H9 (cell line): ENCODE measurements around the gene SAMD14. TPM values are rescaled to one million over a fixed set of nuclear protein-coding genes. Genes with fewer than 3 reads are reported as not detected.
A peak's percentile ranks its signal among the peaks of the same experiment; 100 is the strongest.

Source experiments
- DNase-seq: peaks from one replicate; pipeline ENCODE4 v3.0.0-alpha.2; 2017
- H2AFZ ChIP-seq: one replicate; pipeline ENCODE4 v1.6.1; 2013; ENCODE audit warnings: mild to moderate bottlenecking, low read length, control low read depth, moderate library complexity
- H2AK5ac ChIP-seq: 2 replicates; pipeline ENCODE4 v1.6.1; 2013; ENCODE audit warnings: low read length, control low read depth, mixed read lengths; ENCODE audit not compliant: insufficient read length
- H2BK120ac ChIP-seq: one replicate; pipeline ENCODE4 v1.6.1; 2013; ENCODE audit warnings: low read depth, mild to moderate bottlenecking, low read length, control low read depth, inconsistent platforms; ENCODE audit not compliant: poor library complexity, severe bottlenecking
- H2BK12ac ChIP-seq: 2 replicates; pipeline ENCODE4 v1.6.1; 2013; ENCODE audit warnings: low read length, control low read depth, mixed read lengths, low read depth; ENCODE audit not compliant: insufficient read length
- H2BK15ac ChIP-seq: 2 replicates; pipeline ENCODE4 v1.6.1; 2013; ENCODE audit warnings: low read depth, low read length, control low read depth
- H2BK20ac ChIP-seq: one replicate; pipeline ENCODE4 v1.6.1; 2013; ENCODE audit warnings: low read depth, mild to moderate bottlenecking, low read length, control low read depth, inconsistent platforms; ENCODE audit not compliant: poor library complexity, severe bottlenecking
- H2BK5ac ChIP-seq: 2 replicates; pipeline ENCODE4 v1.6.1; 2013; ENCODE audit warnings: low read length, control low read depth, mixed read lengths; ENCODE audit not compliant: insufficient read length
- H3K14ac ChIP-seq: 2 replicates; pipeline ENCODE4 v1.6.1; 2013; ENCODE audit warnings: low read length, control low read depth; ENCODE audit not compliant: insufficient read depth
- H3K18ac ChIP-seq: 2 replicates; pipeline ENCODE4 v1.6.1; 2013; ENCODE audit warnings: low read depth, mild to moderate bottlenecking, mixed read lengths, low read length, control low read depth; ENCODE audit not compliant: insufficient read length
- H3K23ac ChIP-seq: 2 replicates; pipeline ENCODE4 v1.6.1; 2013; ENCODE audit warnings: low read length, control low read depth, mixed read lengths, low read depth; ENCODE audit not compliant: insufficient read length
- H3K23me2 ChIP-seq: 2 replicates; pipeline ENCODE4 v1.6.1; 2013; ENCODE audit warnings: low read depth, mild to moderate bottlenecking, mixed read lengths, low read length, control low read depth; ENCODE audit not compliant: insufficient read length, poor library complexity, severe bottlenecking
- H3K27ac ChIP-seq: 2 replicates; pipeline ENCODE4 v1.5.1; 2013; ENCODE audit warnings: low read length, control low read depth, mixed read lengths, low read depth; ENCODE audit not compliant: insufficient read length
- H3K27me3 ChIP-seq: 2 replicates; pipeline ENCODE4 v1.6.1; 2013; ENCODE audit warnings: low read length, control low read depth, inconsistent platforms; ENCODE audit not compliant: insufficient read depth
- H3K4ac ChIP-seq: 2 replicates; pipeline ENCODE4 v1.6.1; 2013; ENCODE audit warnings: low read depth, mild to moderate bottlenecking, control low read depth, inconsistent platforms, low read length, moderate library complexity
- H3K4me1 ChIP-seq: 2 replicates; pipeline ENCODE4 v1.6.1; 2013; ENCODE audit warnings: low read length, control low read depth, inconsistent platforms; ENCODE audit not compliant: insufficient read depth
- H3K4me2 ChIP-seq: 2 replicates; pipeline ENCODE4 v1.6.1; 2013; ENCODE audit warnings: low read length, control low read depth, mixed read lengths; ENCODE audit not compliant: insufficient read length, insufficient read depth
- H3K56ac ChIP-seq: 2 replicates; pipeline ENCODE4 v1.6.1; 2013; ENCODE audit warnings: low read depth, mild to moderate bottlenecking, mixed read lengths, low read length, control low read depth; ENCODE audit not compliant: insufficient read length
- H3K79me1 ChIP-seq: 2 replicates; pipeline ENCODE4 v1.6.1; 2013; ENCODE audit warnings: low read depth, mild to moderate bottlenecking, moderate library complexity, low read length, control low read depth, inconsistent platforms; ENCODE audit not compliant: insufficient read depth, poor library complexity, severe bottlenecking
- H3K79me2 ChIP-seq: 2 replicates; pipeline ENCODE4 v1.6.1; 2013; ENCODE audit warnings: low read length, control low read depth, inconsistent platforms; ENCODE audit not compliant: insufficient read depth
- H3K9ac ChIP-seq: 2 replicates; pipeline ENCODE4 v1.6.1; 2013; ENCODE audit warnings: low read length, control low read depth, mixed read lengths; ENCODE audit not compliant: insufficient read length; ENCODE audit errors: extremely low read depth
- H3K9me3 ChIP-seq: one replicate; pipeline ENCODE4 v1.6.1; 2013; ENCODE audit warnings: low read depth, low read length, inconsistent platforms; ENCODE audit not compliant: control insufficient read depth
- H3T11ph ChIP-seq: one replicate; pipeline ENCODE4 v1.6.1; 2013; ENCODE audit warnings: mild to moderate bottlenecking, low read length, control low read depth, inconsistent platforms
- H4K20me1 ChIP-seq: one replicate; pipeline ENCODE4 v1.6.1; 2013; ENCODE audit not compliant: control insufficient read depth, insufficient read length, insufficient read depth
- H4K5ac ChIP-seq: 2 replicates; pipeline ENCODE4 v1.6.1; 2013; ENCODE audit warnings: low read depth, mild to moderate bottlenecking, mixed read lengths, low read length, control low read depth; ENCODE audit not compliant: insufficient read length
- H4K8ac ChIP-seq: replicated peaks from 2 replicates; pipeline ENCODE4 v1.6.1; 2013; ENCODE audit warnings: low read length, control low read depth, mixed read lengths, low read depth; ENCODE audit not compliant: insufficient read length
- H4K91ac ChIP-seq: 2 replicates; pipeline ENCODE4 v1.6.1; 2013; ENCODE audit warnings: low read depth, mild to moderate bottlenecking, moderate library complexity, mixed read lengths, low read length, control low read depth; ENCODE audit not compliant: insufficient read length
- H3K27ac Mint-ChIP-seq, 3 experiments: 2 replicates in 2 of 3; 3 replicates in 1 of 3; pipeline ENCODE4 v1.8.0; 2020 to 2021; ENCODE audit warnings: mixed read lengths in 3 of 3, mild to moderate bottlenecking in 1 of 3, moderate library complexity in 1 of 3
- H3K27me3 Mint-ChIP-seq: 2 replicates; pipeline ENCODE4 v1.8.0; 2021; ENCODE audit warnings: low read depth, mild to moderate bottlenecking, moderate library complexity, mixed read lengths
- H3K36me3 Mint-ChIP-seq, 3 experiments: 2 replicates in 2 of 3; 3 replicates in 1 of 3; pipeline ENCODE4 v1.8.0; 2020 to 2021; ENCODE audit warnings: low read depth in 3 of 3, mixed read lengths in 3 of 3; ENCODE audit not compliant: insufficient read depth in 1 of 3
- H3K4me1 Mint-ChIP-seq, 2 experiments: 2 replicates each; pipeline ENCODE4 v1.8.0; 2020; ENCODE audit warnings: mixed read lengths in 2 of 2
- H3K4me3 Mint-ChIP-seq, 2 experiments: 2 replicates in 1 of 2; 3 replicates in 1 of 2; pipeline ENCODE4 v1.8.0; 2020 to 2021; ENCODE audit warnings: mild to moderate bottlenecking in 2 of 2, mixed read lengths in 2 of 2, moderate library complexity in 1 of 2
- H3K9me3 Mint-ChIP-seq, 2 experiments: 2 replicates in 1 of 2; 3 replicates in 1 of 2; pipeline ENCODE4 v1.8.0; 2020; ENCODE audit warnings: mild to moderate bottlenecking in 2 of 2, mixed read lengths in 2 of 2, moderate library complexity in 1 of 2
- WGBS: extraction: QIAGEN DNeasy Blood & Tissue Kit; methylation state at CpG from one replicate; pipeline ENCODE4 v1.1.7; 2013; ENCODE audit warnings: missing lambda C conversion rate, low lambda C conversion rate, mixed read lengths; ENCODE audit not compliant: insufficient read length; ENCODE audit errors: extremely low coverage; 5-methylcytosine and 5-hydroxymethylcytosine counted together
- total RNA-seq: library from RNA; stranded (reverse); gene quantifications from 2 replicates; pipeline ENCODE4 v1.2.1, GENCODE V29; 2021
- TF ChIP-seq, protein P1 (sequence below): fragments of 200-600 bp; sonication (generic); conservative IDR thresholded peaks from 3 replicates; pipeline ENCODE4 v1.8.0; 2021; ENCODE audit warnings: antibody characterized with exemption, mild to moderate bottlenecking

SAMD14 gene
- total RNA-seq, 1 experiment from 2014 or later = 5.9 TPM

DNA sequence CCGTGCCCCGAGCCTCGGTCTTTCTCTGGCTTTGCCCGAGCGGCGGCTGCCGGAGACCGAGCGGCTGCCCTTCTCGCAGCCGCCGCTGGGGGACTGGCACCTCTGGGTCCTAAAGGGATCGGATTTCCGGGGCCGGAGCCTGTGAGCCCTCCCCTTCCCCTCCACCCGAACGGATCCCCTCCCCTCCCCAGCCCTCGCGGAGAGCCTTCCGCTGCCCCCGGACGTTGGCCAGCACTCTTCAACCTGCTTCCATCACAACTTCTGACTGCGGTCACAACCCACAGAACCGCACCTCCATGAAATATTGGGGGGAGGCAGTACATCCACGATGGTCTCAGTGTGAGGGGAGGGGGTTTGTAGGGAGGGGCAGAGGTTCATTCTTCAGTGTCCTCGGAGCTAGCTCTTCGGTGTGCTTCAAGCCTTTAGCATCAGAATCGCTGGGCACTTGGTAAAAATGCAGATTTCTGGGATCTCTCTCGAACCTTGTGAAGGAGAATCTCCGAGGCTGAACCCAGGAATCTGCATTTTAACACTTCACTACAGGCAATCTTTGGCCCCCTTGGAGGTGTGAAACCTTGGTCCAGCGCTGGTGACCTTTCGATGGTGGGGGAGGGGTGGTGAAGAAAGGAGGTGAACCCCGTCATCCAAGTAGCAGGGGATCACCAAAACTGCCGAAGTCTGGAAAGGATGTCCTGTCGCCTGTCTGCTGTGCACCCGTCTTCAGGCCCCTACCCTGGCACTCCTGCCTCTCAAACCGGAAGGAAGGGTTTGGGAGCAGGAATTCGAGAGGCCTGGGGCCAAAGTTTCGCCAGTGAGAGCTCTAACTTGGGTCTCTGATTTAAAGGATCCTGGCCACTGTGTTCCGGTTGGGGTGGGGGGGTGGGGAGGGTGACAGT is 21.3 kb upstream of the SAMD14 start:
- H3K27ac Mint-ChIP-seq = peak overlapping the region in 2 of 3 experiments; percentile 75 to 80; a peak in 3 of 7 replicates
- no peaks in the 10 kb centered on the region; the same call in 1 of the 2 replicates for H3K27me3 ChIP-seq
- H3K14ac ChIP-seq = no peak overlapping the region
- no peak overlapping the region for H2BK15ac ChIP-seq
- H2AK5ac ChIP-seq = no peak overlapping the region
- no peak overlapping the region for H2BK12ac ChIP-seq
- peaks cover 34 to 46% of the 10 kb centered on the region in 2 experiments for H3K4me1 Mint-ChIP-seq
- H2BK5ac ChIP-seq = no peak overlapping the region
- no peaks in the 10 kb centered on the region for H3K79me2 ChIP-seq
- H3K4me3 Mint-ChIP-seq = peak overlapping the region; percentile 66 to 85
- peaks cover 3% of the 10 kb centered on the region for H4K20me1 ChIP-seq
- no CpG with 5 or more reads among the region's 40 CpGs for WGBS
- TF ChIP-seq, protein P1, sequence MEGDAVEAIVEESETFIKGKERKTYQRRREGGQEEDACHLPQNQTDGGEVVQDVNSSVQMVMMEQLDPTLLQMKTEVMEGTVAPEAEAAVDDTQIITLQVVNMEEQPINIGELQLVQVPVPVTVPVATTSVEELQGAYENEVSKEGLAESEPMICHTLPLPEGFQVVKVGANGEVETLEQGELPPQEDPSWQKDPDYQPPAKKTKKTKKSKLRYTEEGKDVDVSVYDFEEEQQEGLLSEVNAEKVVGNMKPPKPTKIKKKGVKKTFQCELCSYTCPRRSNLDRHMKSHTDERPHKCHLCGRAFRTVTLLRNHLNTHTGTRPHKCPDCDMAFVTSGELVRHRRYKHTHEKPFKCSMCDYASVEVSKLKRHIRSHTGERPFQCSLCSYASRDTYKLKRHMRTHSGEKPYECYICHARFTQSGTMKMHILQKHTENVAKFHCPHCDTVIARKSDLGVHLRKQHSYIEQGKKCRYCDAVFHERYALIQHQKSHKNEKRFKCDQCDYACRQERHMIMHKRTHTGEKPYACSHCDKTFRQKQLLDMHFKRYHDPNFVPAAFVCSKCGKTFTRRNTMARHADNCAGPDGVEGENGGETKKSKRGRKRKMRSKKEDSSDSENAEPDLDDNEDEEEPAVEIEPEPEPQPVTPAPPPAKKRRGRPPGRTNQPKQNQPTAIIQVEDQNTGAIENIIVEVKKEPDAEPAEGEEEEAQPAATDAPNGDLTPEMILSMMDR = peak; percentile 69
- H3K56ac ChIP-seq = no peak overlapping the region
- no peaks in the 10 kb centered on the region for H3K9me3 ChIP-seq
- H3K36me3 Mint-ChIP-seq = no peaks in the 10 kb centered on the region; a peak in 1 of 7 replicates
- H3K4me1 ChIP-seq = peaks cover 4% of the 10 kb centered on the region; the same call in 1 of the 2 replicates
- H3K4me2 ChIP-seq = peak overlapping the region; percentile 78
- H3K27me3 Mint-ChIP-seq = peaks cover 13% of the 10 kb centered on the region
- H3K18ac ChIP-seq = peak overlapping the region; percentile 1
- H3K9me3 Mint-ChIP-seq = no peaks in the 10 kb centered on the region
- no peaks in the 10 kb centered on the region for H3K79me1 ChIP-seq
- no peak overlapping the region for H3K9ac ChIP-seq
- H4K91ac ChIP-seq = no peak overlapping the region
- no peak overlapping the region for H3K27ac ChIP-seq
- H2BK120ac ChIP-seq = no peak overlapping the region
- H3T11ph ChIP-seq = no peak overlapping the region
- no peak overlapping the region for H2BK20ac ChIP-seq
- H3K4ac ChIP-seq = no peak overlapping the region
- no peak overlapping the region for H3K23ac ChIP-seq
- no peak overlapping the region for H2AFZ ChIP-seq
- DNase-seq = peak; percentile 96
- H4K8ac ChIP-seq = no peak overlapping the region
- H4K5ac ChIP-seq = no peak overlapping the region
- H3K23me2 ChIP-seq = peaks cover 25% of the 10 kb centered on the region
